Kidney tubule cell (primary cell): ENCODE data around the gene ROPN1.
"Not testable (repeated sequence)": the region's sequence is repeated elsewhere in the genome, so short reads cannot be mapped to it uniquely, and the experiment has no call there.

Experiments
- DNase-seq: peaks from one replicate; pipeline ENCODE4 v3.0.0-alpha.2; 2018; ENCODE audit warnings: low spot score

ROPN1 gene

GRCh38 chr3:123991730-123992588, at the start of gene ROPN1:
TSS of gene ROPN1 (minus strand) at chr3:123992124. CDS start at chr3:123980481, 11,643 bp downstream.
- not testable (repeated sequence) for DNase-seq

- DNase-seq = no peak
These were observed 49.6 kb upstream of the ROPN1 start for GRCh38 chr3:124041553-124041952.

GRCh38 chr3:124037326-124037725, 45.4 kb upstream of the ROPN1 start:
- no peak for DNase-seq

- DNase-seq = not testable (repeated sequence)
These were observed 44.3 kb upstream of the ROPN1 start for GRCh38 chr3:124036214-124036613.

GRCh38 chr3:124035463-124036121, 43.7 kb upstream of the ROPN1 start:
- DNase-seq = no peak

- DNase-seq = no peak
These were observed 42.9 kb upstream of the ROPN1 start for GRCh38 chr3:124034844-124035152.

- DNase-seq = peak; percentile 27
These were observed 42.3 kb upstream of the ROPN1 start for GRCh38 chr3:124034016-124034843.

- peak; percentile 23 for DNase-seq
These were observed 41.6 kb upstream of the ROPN1 start, which contains the start of gene KALRN for GRCh38 chr3:124033360-124034015. TSS of gene KALRN (plus strand) at chr3:124033369.

GRCh38 chr3:124032881-124033359, 41.0 kb upstream of the ROPN1 start:
- DNase-seq = peak; percentile 90

- no peak for DNase-seq
These were observed 40.5 kb upstream of the ROPN1 start for GRCh38 chr3:124032311-124032880.

GRCh38 chr3:124026516-124026915, 34.6 kb upstream of the ROPN1 start:
- DNase-seq = no peak

GRCh38 chr3:124023531-124023930, 31.6 kb upstream of the ROPN1 start:
- not testable (repeated sequence) for DNase-seq

- no peak for DNase-seq
These were observed 27.4 kb upstream of the ROPN1 start for GRCh38 chr3:124019291-124019690.

- not testable (repeated sequence) for DNase-seq
These were observed 25.6 kb upstream of the ROPN1 start for GRCh38 chr3:124017502-124017901.

- DNase-seq = peak; percentile 19
These were observed 24.6 kb upstream of the ROPN1 start for GRCh38 chr3:124016483-124016882.

- no peak for DNase-seq
These were observed 22.5 kb upstream of the ROPN1 start for GRCh38 chr3:124014366-124014942.

- not testable (repeated sequence) for DNase-seq
These were observed 16.4 kb upstream of the ROPN1 start for GRCh38 chr3:124008321-124008720.

- DNase-seq = no peak
These were observed 15.3 kb upstream of the ROPN1 start for GRCh38 chr3:124007186-124007585.

GRCh38 chr3:124002405-124003079, 10.6 kb upstream of the ROPN1 start:
- not testable (repeated sequence) for DNase-seq

GRCh38 chr3:124001366-124001765, 9.4 kb upstream of the ROPN1 start:
- not testable (repeated sequence) for DNase-seq
